GM12865 (cell line): ENCODE measurements around the gene GPR62.

Experiments
- DNase-seq: peaks from one replicate; pipeline ENCODE4 v3.0.0; 2010; ENCODE audit warnings: low read depth
- H3K4me3 ChIP-seq: 2 replicates; pipeline ENCODE4 v1.5.1; 2011; ENCODE audit warnings: mild to moderate bottlenecking, low read depth, low read length, control low read depth
- TF ChIP-seq, protein P1 (sequence below): IDR thresholded peaks from 2 replicates; pipeline ENCODE4 v1.5.1; 2011; ENCODE audit warnings: low read length, control low read depth, low read depth, inconsistent platforms; ENCODE audit not compliant: insufficient read depth; ENCODE audit errors: missing control alignments

Gene GPR62

DNA sequence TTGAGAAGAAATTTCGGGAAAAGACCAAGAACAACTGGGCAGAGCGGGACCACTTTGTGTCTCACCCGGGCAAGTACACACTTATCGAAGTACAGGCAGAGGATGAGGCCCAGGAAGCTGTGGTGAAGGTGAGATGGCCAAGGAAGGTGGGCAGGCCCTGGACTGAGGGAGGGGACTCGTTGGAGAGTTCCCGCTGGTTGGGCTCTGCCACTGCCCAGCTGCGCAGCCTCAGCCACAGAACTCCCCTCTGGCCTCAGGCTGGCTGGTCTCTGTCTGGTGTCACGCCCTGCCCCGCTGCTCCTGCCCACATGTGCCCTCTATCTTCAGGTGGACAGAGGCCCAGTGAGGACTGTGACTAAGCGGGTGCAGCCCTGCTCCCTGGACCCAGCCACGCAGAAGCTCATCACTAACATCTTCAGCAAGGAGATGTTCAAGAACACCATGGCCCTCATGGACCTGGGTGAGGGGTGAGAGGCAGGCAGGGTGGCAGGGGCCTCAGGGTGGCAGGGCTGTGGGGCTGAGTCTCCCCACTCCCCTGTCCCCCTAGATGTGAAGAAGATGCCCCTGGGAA lies 10.6 kb upstream of the GPR62 start:
- H3K4me3 ChIP-seq, result no peak overlapping the region
- no peak for DNase-seq
- TF ChIP-seq, protein P1, sequence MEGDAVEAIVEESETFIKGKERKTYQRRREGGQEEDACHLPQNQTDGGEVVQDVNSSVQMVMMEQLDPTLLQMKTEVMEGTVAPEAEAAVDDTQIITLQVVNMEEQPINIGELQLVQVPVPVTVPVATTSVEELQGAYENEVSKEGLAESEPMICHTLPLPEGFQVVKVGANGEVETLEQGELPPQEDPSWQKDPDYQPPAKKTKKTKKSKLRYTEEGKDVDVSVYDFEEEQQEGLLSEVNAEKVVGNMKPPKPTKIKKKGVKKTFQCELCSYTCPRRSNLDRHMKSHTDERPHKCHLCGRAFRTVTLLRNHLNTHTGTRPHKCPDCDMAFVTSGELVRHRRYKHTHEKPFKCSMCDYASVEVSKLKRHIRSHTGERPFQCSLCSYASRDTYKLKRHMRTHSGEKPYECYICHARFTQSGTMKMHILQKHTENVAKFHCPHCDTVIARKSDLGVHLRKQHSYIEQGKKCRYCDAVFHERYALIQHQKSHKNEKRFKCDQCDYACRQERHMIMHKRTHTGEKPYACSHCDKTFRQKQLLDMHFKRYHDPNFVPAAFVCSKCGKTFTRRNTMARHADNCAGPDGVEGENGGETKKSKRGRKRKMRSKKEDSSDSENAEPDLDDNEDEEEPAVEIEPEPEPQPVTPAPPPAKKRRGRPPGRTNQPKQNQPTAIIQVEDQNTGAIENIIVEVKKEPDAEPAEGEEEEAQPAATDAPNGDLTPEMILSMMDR, result no peak

DNA sequence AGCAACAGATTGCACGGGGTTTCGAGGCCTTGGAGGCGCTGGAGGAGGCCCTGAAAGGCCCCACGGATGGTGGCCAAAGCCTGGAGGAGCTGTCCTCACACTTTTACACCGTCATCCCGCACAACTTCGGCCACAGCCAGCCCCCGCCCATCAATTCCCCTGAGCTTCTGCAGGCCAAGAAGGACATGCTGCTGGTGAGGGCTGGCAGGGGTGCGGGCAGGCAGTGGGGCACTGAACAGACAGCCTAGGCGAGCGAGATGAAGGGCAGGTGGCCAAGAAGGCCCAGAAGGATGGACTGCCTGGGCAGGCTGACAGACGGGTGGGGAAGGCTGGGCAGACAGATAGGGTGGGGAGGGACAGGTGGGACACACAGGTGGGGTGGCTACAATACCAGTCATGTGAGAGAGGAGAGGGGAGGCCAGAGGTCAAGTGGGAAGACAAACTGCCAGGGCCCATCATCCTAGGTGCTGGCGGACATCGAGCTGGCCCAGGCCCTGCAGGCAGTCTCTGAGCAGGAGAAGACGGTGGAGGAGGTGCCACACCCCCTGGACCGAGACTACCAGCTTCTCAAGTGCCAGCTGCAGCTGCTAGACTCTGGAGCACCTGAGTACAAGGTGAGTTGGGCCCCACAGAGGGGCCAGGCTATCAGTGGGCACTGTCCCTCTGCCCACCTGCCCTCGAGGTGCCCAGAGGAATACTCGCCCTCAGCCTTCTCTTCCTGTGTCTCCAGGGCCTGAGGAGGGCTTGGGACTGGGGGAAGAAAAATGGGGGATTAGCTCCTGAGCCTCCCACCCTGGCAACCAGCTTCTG lies 9.9 kb upstream of the GPR62 start:
- TF ChIP-seq, protein P1, result no peak
- H3K4me3 ChIP-seq, result no peak overlapping the region
- no peak for DNase-seq

DNA sequence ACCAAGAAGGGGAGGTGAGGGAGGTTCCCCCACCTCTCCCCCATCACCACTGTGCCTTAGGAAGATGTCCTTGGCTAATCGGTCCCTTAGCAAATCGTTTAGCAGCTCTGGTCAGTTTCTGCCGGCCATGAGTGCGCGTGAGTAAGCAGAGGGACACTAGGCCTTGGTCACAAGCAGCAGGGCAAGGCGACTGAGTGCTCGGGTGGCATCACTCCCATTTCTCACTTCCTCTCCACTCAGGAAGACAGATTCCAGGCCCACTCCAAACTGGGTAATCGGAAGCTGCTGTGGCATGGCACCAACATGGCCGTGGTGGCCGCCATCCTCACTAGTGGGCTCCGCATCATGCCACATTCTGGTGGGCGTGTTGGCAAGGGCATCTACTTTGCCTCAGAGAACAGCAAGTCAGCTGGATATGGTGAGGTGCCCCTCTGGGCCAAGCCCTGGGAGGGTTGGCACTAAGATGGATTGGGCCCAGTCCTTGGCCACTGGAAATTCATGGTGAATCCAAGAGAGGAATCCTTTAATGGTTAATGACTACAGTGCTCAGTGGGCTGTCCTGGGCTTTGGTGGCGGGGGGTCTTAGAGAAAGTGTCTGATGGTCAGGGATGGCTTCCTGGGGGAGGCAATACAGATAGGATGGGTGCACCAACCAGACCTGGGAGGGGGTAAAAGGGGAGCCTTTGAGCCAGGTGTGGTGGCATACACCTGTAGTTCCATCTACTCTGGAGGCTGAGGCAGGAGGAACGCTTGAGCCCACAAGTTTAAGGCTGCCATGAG lies 9.1 kb upstream of the GPR62 start:
- H3K4me3 ChIP-seq, result no peak overlapping the region
- TF ChIP-seq, protein P1, result no peak
- DNase-seq, result no peak

DNA sequence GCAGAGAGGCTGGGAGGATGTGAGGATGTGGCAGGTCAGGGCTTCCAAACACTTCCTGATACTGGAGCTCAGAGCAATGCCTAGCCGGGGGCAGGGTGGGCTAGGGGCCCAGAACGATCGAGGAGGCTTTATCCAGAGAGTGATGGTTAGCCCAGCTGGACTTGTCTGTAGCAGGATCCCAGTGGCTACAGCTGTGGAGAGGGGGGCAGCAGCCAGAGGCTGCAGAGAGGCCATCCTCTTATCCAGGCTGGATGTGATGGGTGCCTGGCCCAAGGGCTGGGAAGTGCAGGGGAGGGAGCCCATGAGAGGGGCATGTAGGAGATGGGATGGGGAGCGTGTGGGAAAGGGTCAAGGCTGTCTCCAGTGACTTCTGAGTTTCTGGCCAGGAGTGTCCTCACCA lies 8.4 kb upstream of the GPR62 start:
- DNase-seq, result no peak
- H3K4me3 ChIP-seq, result no peak overlapping the region
- TF ChIP-seq, protein P1, result no peak

DNA sequence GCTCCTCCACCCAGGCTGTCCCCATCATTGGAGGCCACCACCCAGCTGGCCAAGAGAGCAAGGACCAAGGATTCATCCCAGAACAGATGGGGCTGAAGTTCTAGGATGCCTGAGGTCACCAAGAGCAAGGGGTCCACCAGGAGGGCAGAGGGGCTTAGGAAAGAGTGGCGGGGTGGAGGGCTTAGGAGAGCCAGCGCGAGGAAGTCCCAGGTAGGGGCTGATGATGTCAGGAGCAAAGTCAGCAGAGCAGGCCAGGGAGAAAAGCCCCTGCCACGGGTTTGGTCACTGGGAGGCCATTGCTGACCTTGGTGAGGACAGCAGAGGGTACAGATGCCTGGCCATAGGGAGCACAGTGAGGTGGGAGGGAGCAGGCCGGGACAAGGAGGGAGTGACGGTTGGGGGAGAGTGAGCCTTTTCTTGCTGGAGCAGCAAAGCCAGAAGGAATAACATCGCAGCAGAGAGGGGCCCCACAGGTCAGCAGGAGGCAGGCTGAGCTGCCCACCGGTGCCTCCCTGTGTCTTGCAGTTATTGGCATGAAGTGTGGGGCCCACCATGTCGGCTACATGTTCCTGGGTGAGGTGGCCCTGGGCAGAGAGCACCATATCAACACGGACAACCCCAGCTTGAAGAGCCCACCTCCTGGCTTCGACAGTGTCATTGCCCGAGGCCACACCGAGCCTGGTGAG lies 7.8 kb upstream of the GPR62 start:
- DNase-seq, result no peak
- no peak overlapping the region for H3K4me3 ChIP-seq
- TF ChIP-seq, protein P1, result no peak

DNA sequence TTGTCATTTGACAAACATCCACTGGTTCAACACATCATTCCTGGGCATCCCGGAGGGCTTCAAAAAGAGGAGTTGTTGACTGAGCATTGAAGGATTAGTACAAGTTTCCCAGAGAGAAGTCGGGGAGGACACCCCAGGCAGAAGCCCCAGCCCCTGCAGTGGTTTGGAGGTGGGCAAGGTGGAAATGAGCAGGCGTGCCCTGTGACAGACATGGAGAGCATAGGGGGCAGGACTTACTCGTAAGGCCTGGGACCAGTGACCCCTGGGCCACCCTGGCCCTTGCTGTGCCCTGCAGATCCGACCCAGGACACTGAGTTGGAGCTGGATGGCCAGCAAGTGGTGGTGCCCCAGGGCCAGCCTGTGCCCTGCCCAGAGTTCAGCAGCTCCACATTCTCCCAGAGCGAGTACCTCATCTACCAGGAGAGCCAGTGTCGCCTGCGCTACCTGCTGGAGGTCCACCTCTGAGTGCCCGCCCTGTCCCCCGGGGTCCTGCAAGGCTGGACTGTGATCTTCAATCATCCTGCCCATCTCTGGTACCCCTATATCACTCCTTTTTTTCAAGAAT lies 7.1 kb upstream of the GPR62 start:
- H3K4me3 ChIP-seq, result no peak overlapping the region
- TF ChIP-seq, protein P1, result no peak
- no peak for DNase-seq
